Ascending aorta (tissue), 2 donors: ENCODE measurements around the gene ATF6. TPM values are rescaled to one million over a fixed set of nuclear protein-coding genes. Genes with fewer than 3 reads are reported as not detected.
A peak's percentile ranks its signal among the peaks of the same experiment; 100 is the strongest.

ENCODE experiments used
- DNase-seq, 2 donors: peaks; one replicate each; pipeline ENCODE4 v3.0.0-alpha.2; 2019; ENCODE audit warnings: low spot score in 2 of 2
- H3K27ac ChIP-seq, 2 donors: fragments of 200-600 bp; sonication (generic); one replicate each; pipeline ENCODE4 v1.5.1; 2016 to 2017; ENCODE audit warnings: mild to moderate bottlenecking in 1 of 2
- H3K27me3 ChIP-seq: fragments of 200-600 bp; sonication (generic); one replicate; pipeline ENCODE4 v1.5.1; 2017
- H3K36me3 ChIP-seq, 2 donors: fragments of 200-600 bp; sonication (generic); one replicate each; pipeline ENCODE4 v1.5.1; 2016
- H3K4me1 ChIP-seq, 2 donors: fragments of 200-600 bp; sonication (generic); one replicate each; pipeline ENCODE4 v1.5.1; 2016 to 2017; ENCODE audit warnings: mild to moderate bottlenecking in 1 of 2
- H3K4me3 ChIP-seq, 2 donors: fragments of 200-600 bp; sonication (generic); one replicate each; pipeline ENCODE4 v1.5.1; 2016 to 2017; ENCODE audit warnings: mild to moderate bottlenecking in 1 of 2
- H3K9me3 ChIP-seq, 2 donors: fragments of 200-600 bp; sonication (generic); one replicate each; pipeline ENCODE4 v1.5.1; 2016
- CTCF ChIP-seq, 3 experiments: fragments of 200-600 bp in 2 of 3; fragments of 450-650 bp in 1 of 3; sonication (generic) in 2 of 3; IDR thresholded peaks; one replicate each; pipeline ENCODE4 v1.5.1; 2016 to 2019; ENCODE audit warnings: antibody characterized with exemption in 3 of 3, mild to moderate bottlenecking in 1 of 3, moderate library complexity in 1 of 3
- intact Hi-C: fragments of 100-400 bp; cut with DNase I; formaldehyde crosslinking; loops from one replicate; pipeline ENCODE4 v1.15.1; 2023
- total RNA-seq: library from RNA; depleted of rRNA; stranded (reverse); fragments of >200 nt; gene quantifications from one replicate; pipeline ENCODE4 v1.1.0, GENCODE V29; 2016

ATF6 gene
- total RNA-seq, 1 donor from 2014 or later: 12.3 TPM

- peak overlapping the region; percentile 90 to 92 for H3K4me3 ChIP-seq
- H3K4me1 ChIP-seq: peaks cover 2 to 6% of the 10 kb centered on the region in 2 donors
- no peaks in the 10 kb centered on the region for H3K9me3 ChIP-seq
- peak; percentile 27 to 29 (median 28) for TF ChIP-seq CTCF (IDR thresholded peaks at IDR 0.05)
- H3K27ac ChIP-seq: peak overlapping the region; percentile 77 to 81
- H3K27me3 ChIP-seq: no peaks in the 10 kb centered on the region
- peak in 1 of 2 donors; percentile 71 for DNase-seq
- intact Hi-C loops: loop anchor here (1.0 to 5.0 kb wide), 3 partner anchors 20 to 593 kb away; partner anchors contain the start of gene DEDD
- no peaks in the 10 kb centered on the region for H3K36me3 ChIP-seq
These were observed 40.1 kb upstream of the ATF6 start for GRCh38 chr1:161725908-161726472.

GRCh38 chr1:161726473-161727255, 39.5 kb upstream of the ATF6 start:
- no peaks in the 10 kb centered on the region for H3K36me3 ChIP-seq
- peak; percentile 52 to 91 for DNase-seq
- no peaks in the 10 kb centered on the region for H3K9me3 ChIP-seq
- peak overlapping the region; percentile 77 to 81 for H3K27ac ChIP-seq
- intact Hi-C loops: loop anchor here (1.0 to 5.0 kb wide), 4 partner anchors 20 to 594 kb away; partner anchors contain the start of gene DEDD
- H3K4me1 ChIP-seq: peaks cover 2 to 6% of the 10 kb centered on the region in 2 donors
- H3K4me3 ChIP-seq: peak overlapping the region; percentile 90 to 92
- no peak for TF ChIP-seq CTCF (IDR thresholded peaks at IDR 0.05)
- no peaks in the 10 kb centered on the region for H3K27me3 ChIP-seq

GRCh38 chr1:161727256-161727924, 38.7 kb upstream of the ATF6 start:
- Histone ChIP-seq H3K9me3 (no peaks in the 10 kb centered on the region), H3K27me3 (no peaks in the 10 kb centered on the region), H3K36me3 (no peaks in the 10 kb centered on the region), H3K4me3 (peak overlapping the region; percentile 90 to 92), H3K4me1 (peaks cover 2 to 6% of the 10 kb centered on the region in 2 donors), H3K27ac (peak overlapping the region; percentile 77 to 81)
- DNase-seq: no peak
- intact Hi-C loops: loop anchor here (1.0 to 5.0 kb wide), 3 partner anchors 38 to 595 kb away; partner anchors contain the start of gene DEDD
- no peak for TF ChIP-seq CTCF (IDR thresholded peaks at IDR 0.05)

- no peak for TF ChIP-seq CTCF (IDR thresholded peaks at IDR 0.05)
- no peak for DNase-seq
- Histone ChIP-seq H3K9me3 (no peaks in the 10 kb centered on the region), H3K27me3 (no peaks in the 10 kb centered on the region), H3K36me3 (no peaks in the 10 kb centered on the region), H3K27ac (no peak overlapping the region), H3K4me1 (peaks cover 2 to 6% of the 10 kb centered on the region in 2 donors), H3K4me3 (no peak overlapping the region)
- intact Hi-C loops: loop anchor here (5.0 kb wide), 1 partner anchor 196 kb away; no protein-coding TSS in a partner anchor
These were observed 37.5 kb upstream of the ATF6 start for GRCh38 chr1:161728376-161729226.

GRCh38 chr1:161730050-161730564, 36.0 kb upstream of the ATF6 start:
- H3K27me3 ChIP-seq: no peaks in the 10 kb centered on the region
- H3K4me3 ChIP-seq: no peak overlapping the region
- H3K27ac ChIP-seq: no peak overlapping the region
- TF ChIP-seq CTCF (IDR thresholded peaks at IDR 0.05): no peak
- no peak for DNase-seq
- intact Hi-C loops: no loop called here
- no peaks in the 10 kb centered on the region for H3K36me3 ChIP-seq
- peaks cover 2 to 5% of the 10 kb centered on the region in 2 donors for H3K4me1 ChIP-seq
- H3K9me3 ChIP-seq: no peaks in the 10 kb centered on the region
